K562 (cell line): ENCODE results near the gene KCND1. TPM values are rescaled to one million over a fixed set of nuclear protein-coding genes. Genes with fewer than 3 reads are reported as not detected.
A peak's percentile ranks its signal among the peaks of the same experiment; 100 is the strongest.

Source experiments
- BRD9 ChIP-seq: fragments of 450-650 bp; IDR thresholded peaks from 2 replicates; pipeline ENCODE4 v1.6.1; 2018; ENCODE audit warnings: low read depth; ENCODE audit not compliant: partially characterized antibody
- CREB1 ChIP-seq, 2 experiments: sonication (generic) in 1 of 2; formaldehyde crosslinking in 1 of 2; IDR thresholded peaks; 2 replicates each; pipeline versions ENCODE4 v1.6.1 to v1.8.0; 2012 to 2022; ENCODE audit warnings: inconsistent platforms in 1 of 2, mild to moderate bottlenecking in 1 of 2, missing genetic modification reagents in 1 of 2, moderate library complexity in 1 of 2
- CREM ChIP-seq: IDR thresholded peaks from 2 replicates; pipeline ENCODE4 v1.6.1; 2014; ENCODE audit warnings: antibody characterized with exemption, low read depth
- E2F8 ChIP-seq: fragments of 450-650 bp; IDR thresholded peaks from 2 replicates; pipeline ENCODE4 v1.7.1; 2018; ENCODE audit warnings: mild to moderate bottlenecking, low read depth; ENCODE audit not compliant: partially characterized antibody
- EGR1 ChIP-seq: fragments of 450-650 bp; conservative IDR thresholded peaks from 2 replicates; pipeline ENCODE4 v1.6.1; 2017; ENCODE audit warnings: mild to moderate bottlenecking
- GATAD2A ChIP-seq: fragments of 450-650 bp; IDR thresholded peaks from 2 replicates; pipeline ENCODE4 v1.6.1; 2017
- HNRNPLL ChIP-seq: fragments of 200-400 bp; formaldehyde crosslinking; IDR thresholded peaks from 2 replicates; pipeline ENCODE4 v1.6.1; 2017; ENCODE audit warnings: low read length, low read depth, mild to moderate bottlenecking; ENCODE audit not compliant: poor library complexity, severe bottlenecking
- JUND ChIP-seq, 2 experiments: IDR thresholded peaks; 2 replicates in 1 of 2; 3 replicates in 1 of 2; pipeline ENCODE4 v1.6.1; 2011; ENCODE audit warnings: borderline replicate concordance in 2 of 2, low read depth in 2 of 2, low read length in 2 of 2, improper control_type of control experiment in 1 of 2, missing biosample characterization in 1 of 2, missing genetic modification characterization in 1 of 2, missing genetic modification reagents in 1 of 2
- KDM4B ChIP-seq, 2 experiments: fragments of 450-650 bp in 1 of 2; sonication (generic) in 1 of 2; IDR thresholded peaks; 2 replicates each; pipeline ENCODE4 v1.6.1; 2016 to 2017; ENCODE audit warnings: borderline replicate concordance in 2 of 2, antibody characterized with exemption in 1 of 2, low read depth in 1 of 2, mild to moderate bottlenecking in 1 of 2
- NRF1 ChIP-seq, 2 experiments: fragments of 450-650 bp; IDR thresholded peaks in 1 of 2; conservative IDR thresholded peaks in 1 of 2; 2 replicates each; pipeline ENCODE4 v1.6.1; 2014; ENCODE audit warnings: mild to moderate bottlenecking in 2 of 2
- RBM17 ChIP-seq: fragments of 200-400 bp; formaldehyde crosslinking; IDR thresholded peaks from 2 replicates; pipeline ENCODE4 v1.6.1; 2017; ENCODE audit warnings: low read depth, mild to moderate bottlenecking, low read length, borderline replicate concordance
- RFX1 ChIP-seq: fragments of 450-650 bp; IDR thresholded peaks from 2 replicates; pipeline ENCODE4 v1.6.1; 2016; ENCODE audit warnings: mild to moderate bottlenecking, moderate library complexity
- SIN3B ChIP-seq: fragments of 450-650 bp; IDR thresholded peaks from 2 replicates; pipeline ENCODE4 v1.6.1; 2017; ENCODE audit warnings: low read depth, mild to moderate bottlenecking, moderate library complexity
- TFAM ChIP-seq: fragments of 250-450 bp; sonication (Bioruptor Pico); conservative IDR thresholded peaks from 2 replicates; pipeline ENCODE4 v1.5.0; 2021; ENCODE audit warnings: mild to moderate bottlenecking, moderate library complexity
- TFAP4 ChIP-seq: sonication (generic); formaldehyde crosslinking; IDR thresholded peaks from 2 replicates; pipeline ENCODE4 v1.8.0; 2022; ENCODE audit warnings: missing genetic modification reagents, mild to moderate bottlenecking, moderate library complexity, borderline replicate concordance
- WHSC1 ChIP-seq: IDR thresholded peaks from one replicate; pipeline ENCODE4 v1.6.1; 2012; ENCODE audit warnings: low read length, control low read depth, inconsistent platforms
- ZNF140 ChIP-seq: fragments of 250-450 bp; sonication (Bioruptor Pico); IDR thresholded peaks from 2 replicates; pipeline ENCODE4 v1.8.0; 2021; ENCODE audit warnings: moderate library complexity, mild to moderate bottlenecking, inconsistent platforms
- polyA plus RNA-seq, 8 experiments: library from polyadenylated mRNA; depleted of rRNA in 4 of 8; stranded (reverse) in 5 of 8; unstranded in 3 of 8; fragments of >200 nt; fragmentation: Nextera tagmentation in 2 of 8; fragmentation: Illumina TruSeq in 1 of 8; extraction: Ambion mirVana in 2 of 8; extraction: Trizol in 1 of 8; gene quantifications; 2 replicates each; pipeline versions ENCODE4 v1.2.1 to v1.2.3, GENCODE V29; 2011 to 2014; ENCODE audit warnings: inconsistent platforms in 1 of 8, missing spikeins in 1 of 8
- total RNA-seq, 7 experiments: library from RNA; depleted of rRNA in 6 of 7; stranded (reverse); fragments of >200 nt in 6 of 7; fragmentation: Illumina TruSeq in 2 of 7; extraction: Trizol in 2 of 7; gene quantifications; 2 replicates each; pipeline versions ENCODE4 v1.2.1 to v1.2.3, GENCODE V29; 2011 to 2021; ENCODE audit warnings: low replicate concordance in 1 of 7
- TF ChIP-seq, protein P1 (sequence below), 2 experiments: fragments of 250-450 bp in 1 of 2; fragments of 450-650 bp in 1 of 2; sonication (Bioruptor Pico) in 1 of 2; IDR thresholded peaks; 2 replicates each; pipeline versions ENCODE4 v1.6.1 to v1.8.0; 2016 to 2021; ENCODE audit warnings: mild to moderate bottlenecking in 2 of 2, moderate library complexity in 2 of 2, missing compliant biosample characterization in 1 of 2, missing genetic modification characterization in 1 of 2
- TF ChIP-seq, protein P2 (sequence below), 2 experiments: fragments of 450-650 bp; conservative IDR thresholded peaks; 2 replicates each; pipeline ENCODE4 v1.6.1; 2017; ENCODE audit warnings: mild to moderate bottlenecking in 2 of 2, moderate library complexity in 2 of 2

KCND1 gene
- total and polyA plus RNA-seq, 9 of the 15 experiments (the other 6 are each of a cell fraction or from before 2014, with no cell fraction given): 0.06 to 0.83 (median 0.39) TPM; not detected in 1

- TF ChIP-seq HNRNPLL (peak; percentile 58), WHSC1 (no peak), SIN3B (0 out of 2 replicates have a peak, but pooled peaks have one; percentile 50), GATAD2A (no peak), E2F8 (peak; percentile 31), ZNF140 (CRISPR knock-in tag) (no peak), JUND (IDR thresholded peaks at IDR 0.05; ENCODE audit: borderline replicate concordance, low read depth, low read length) (peak; percentile 95), JUND (tag; IDR thresholded peaks at IDR 0.05; ENCODE audit: borderline replicate concordance, low read depth, low read length) (no peak), KDM4B (IDR thresholded peaks at IDR 0.05; ENCODE audit: borderline replicate concordance in 2 of 2, low read depth in 1 of 2) (0 out of 4 replicates have a peak, but pooled peaks of 1 of the 2 experiments have one; percentile 49), CREM (peak; percentile 63), RFX1 (peak; percentile 28; the same call in 1 of the 2 replicates), CREB1 (IDR thresholded peaks at IDR 0.05) (0 out of 2 replicates have a peak, but pooled peaks have one; percentile 15), CREB1 (CRISPR knock-in tag; IDR thresholded peaks at IDR 0.05) (no peak), TFAP4 (CRISPR knock-in tag) (peak; percentile 53; the same call in 1 of the 2 replicates), NRF1 (conservative IDR thresholded peaks at IDR 0.05 in 1 of 2, IDR thresholded peaks at IDR 0.05 in 1 of 2) (peak; percentile 93 to 95), TFAM (CRISPR knock-in tag) (no peak), RBM17 (no peak), EGR1 (0 out of 2 replicates have a peak, but pooled peaks have one; percentile 32), BRD9 (no peak)
- TF ChIP-seq, protein P1, sequence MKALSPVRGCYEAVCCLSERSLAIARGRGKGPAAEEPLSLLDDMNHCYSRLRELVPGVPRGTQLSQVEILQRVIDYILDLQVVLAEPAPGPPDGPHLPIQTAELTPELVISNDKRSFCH (CRISPR knock-in tag; IDR thresholded peaks at IDR 0.05): no peak
- TF ChIP-seq, protein P1 (tag; IDR thresholded peaks at IDR 0.05): no peak
- TF ChIP-seq, protein P2, sequence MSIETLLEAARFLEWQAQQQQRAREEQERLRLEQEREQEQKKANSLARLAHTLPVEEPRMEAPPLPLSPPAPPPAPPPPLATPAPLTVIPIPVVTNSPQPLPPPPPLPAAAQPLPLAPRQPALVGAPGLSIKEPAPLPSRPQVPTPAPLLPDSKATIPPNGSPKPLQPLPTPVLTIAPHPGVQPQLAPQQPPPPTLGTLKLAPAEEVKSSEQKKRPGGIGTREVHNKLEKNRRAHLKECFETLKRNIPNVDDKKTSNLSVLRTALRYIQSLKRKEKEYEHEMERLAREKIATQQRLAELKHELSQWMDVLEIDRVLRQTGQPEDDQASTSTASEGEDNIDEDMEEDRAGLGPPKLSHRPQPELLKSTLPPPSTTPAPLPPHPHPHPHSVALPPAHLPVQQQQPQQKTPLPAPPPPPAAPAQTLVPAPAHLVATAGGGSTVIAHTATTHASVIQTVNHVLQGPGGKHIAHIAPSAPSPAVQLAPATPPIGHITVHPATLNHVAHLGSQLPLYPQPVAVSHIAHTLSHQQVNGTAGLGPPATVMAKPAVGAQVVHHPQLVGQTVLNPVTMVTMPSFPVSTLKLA (conservative IDR thresholded peaks at IDR 0.05): peak; percentile 22 to 47; a peak in 1 of 4 replicates
These were observed 30.7 kb upstream of the KCND1 start, which contains the start of gene GRIPAP1 (continued) for GRCh38 chrX:49002091-49002935.
